HG03103 (cell line): ENCODE results near the gene SYTL2.

Source experiments
- ATAC-seq: cut with Tn5 transposase; IDR thresholded peaks from one replicate; pipeline ENCODE4 v1.9.1; 2021; ENCODE audit warnings: low read depth; ENCODE audit not compliant: unreplicated experiment

The SYTL2 gene

DNA sequence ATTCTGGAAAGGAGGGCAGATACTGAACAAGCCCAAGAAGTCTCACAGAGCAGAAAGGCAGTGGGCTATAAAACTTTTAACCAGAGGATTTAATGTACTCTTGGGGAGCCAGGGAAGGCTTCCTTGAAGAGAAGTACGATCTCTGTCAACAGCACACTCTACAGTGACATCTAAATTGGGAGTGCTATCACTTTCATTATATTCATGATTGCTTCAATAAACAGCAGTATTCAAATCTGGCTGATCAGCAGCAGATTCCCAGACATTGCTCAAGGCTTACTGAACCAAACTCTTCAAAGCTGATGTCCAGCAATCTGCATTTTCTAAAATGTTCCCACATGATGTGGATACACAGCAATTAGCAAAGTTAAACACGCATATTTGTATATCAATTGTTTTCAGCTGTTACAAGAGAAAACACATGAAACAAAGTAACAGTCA lies 44.2 kb downstream of the SYTL2 start:
- ATAC-seq: no peak

DNA sequence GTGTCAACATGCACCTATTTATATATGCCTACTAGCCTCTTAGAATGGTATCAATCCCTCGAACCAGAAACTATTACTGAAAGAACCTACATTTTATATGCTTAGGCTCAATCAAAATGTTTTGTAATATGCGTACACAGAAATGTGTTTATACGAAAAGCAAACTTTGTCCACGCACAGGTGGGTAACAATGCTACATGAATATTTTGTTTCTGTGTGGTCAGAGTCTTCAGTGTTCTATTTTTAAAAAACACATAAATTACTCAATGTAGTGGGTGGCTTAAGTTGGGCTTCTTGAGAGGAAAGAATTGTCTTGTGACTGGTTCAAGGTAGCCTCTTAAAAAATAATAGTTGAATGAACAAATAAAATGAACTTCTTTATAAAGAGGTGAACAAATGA lies 46.1 kb downstream of the SYTL2 start:
- ATAC-seq: no peak

DNA sequence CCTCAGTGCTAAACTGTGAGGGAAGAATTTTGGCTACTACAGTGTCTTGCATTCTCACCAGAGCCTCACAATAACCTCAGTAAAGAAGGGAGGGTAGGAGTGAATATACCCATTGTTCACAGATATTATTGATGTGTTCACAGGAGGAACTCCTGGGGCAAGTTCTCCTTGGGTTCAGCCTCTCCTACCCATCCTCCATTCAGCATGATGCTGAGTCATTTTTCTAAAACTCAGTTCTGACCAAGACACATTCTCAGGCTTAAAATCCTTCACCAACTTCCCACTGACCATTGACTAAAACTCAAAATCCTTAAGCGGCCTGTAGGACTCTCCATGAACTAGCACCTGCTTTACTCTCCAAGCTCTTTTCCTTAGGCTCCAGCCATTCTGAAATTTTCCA lies 48.7 kb downstream of the SYTL2 start:
- no peak for ATAC-seq

DNA sequence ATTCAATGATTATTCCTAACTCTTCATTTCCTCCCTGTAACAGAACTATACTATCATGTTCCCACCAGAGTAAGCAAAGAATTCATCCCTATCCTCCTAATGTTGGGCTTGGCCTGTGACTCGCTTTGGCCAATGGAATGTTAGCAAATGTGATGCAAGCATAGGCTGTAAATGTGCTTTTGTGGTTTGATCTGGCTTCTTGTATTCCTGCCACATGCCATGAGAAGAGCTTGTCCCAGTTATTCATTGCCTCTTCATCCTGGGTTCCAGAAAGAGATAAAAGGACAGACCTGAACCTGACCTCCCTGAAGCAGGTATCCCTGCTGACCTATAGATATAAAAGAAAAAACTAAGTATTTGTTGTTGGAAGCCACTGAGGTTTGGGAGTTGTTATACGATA lies 51.0 kb downstream of the SYTL2 start:
- ATAC-seq: no peak

DNA sequence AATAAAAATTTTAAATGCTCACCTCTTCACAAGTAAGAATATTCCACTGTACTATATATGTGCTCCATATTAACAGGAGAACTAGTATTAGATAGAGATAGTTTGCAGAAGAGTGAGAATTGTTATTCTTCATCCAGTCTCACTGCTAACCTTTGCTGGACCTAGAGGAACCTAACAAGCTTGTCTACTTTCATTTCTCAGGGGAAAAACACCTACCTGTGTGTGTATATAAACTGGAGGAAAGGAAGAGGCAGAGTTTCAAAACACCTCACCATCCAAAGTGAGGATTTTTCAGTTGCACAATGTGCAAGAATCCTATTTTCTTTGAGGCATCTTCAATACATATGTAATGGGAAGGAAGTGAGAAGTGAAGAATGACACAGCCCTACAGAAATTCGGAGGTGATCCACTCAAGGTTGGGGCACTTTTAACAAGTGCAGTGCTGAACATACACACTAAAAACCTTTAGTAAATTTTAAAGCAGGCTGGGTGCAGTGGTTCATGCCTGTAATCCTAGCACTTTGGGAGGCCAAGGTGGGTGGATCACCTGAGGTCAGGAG lies 52.4 kb downstream of the SYTL2 start:
- ATAC-seq: no peak

DNA sequence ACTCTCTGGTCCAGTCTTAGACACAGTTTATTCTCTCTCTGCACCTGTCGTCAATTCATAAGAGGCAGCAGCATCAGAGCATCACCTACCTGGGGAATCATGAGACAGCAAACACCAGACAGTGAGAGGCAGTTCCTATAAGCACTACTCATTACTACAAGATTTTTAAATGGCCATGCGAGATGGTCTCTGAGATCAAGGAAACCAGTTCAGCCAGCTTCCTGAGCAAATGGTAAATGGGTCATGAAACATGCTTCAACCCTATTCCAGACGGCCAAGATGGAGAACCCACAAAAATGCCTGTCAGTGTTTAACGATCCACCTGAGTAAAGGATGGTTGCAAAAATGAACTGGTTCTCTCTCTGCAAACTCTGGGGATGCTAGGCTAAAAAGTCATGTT lies 52.9 kb downstream of the SYTL2 start:
- ATAC-seq: no peak

DNA sequence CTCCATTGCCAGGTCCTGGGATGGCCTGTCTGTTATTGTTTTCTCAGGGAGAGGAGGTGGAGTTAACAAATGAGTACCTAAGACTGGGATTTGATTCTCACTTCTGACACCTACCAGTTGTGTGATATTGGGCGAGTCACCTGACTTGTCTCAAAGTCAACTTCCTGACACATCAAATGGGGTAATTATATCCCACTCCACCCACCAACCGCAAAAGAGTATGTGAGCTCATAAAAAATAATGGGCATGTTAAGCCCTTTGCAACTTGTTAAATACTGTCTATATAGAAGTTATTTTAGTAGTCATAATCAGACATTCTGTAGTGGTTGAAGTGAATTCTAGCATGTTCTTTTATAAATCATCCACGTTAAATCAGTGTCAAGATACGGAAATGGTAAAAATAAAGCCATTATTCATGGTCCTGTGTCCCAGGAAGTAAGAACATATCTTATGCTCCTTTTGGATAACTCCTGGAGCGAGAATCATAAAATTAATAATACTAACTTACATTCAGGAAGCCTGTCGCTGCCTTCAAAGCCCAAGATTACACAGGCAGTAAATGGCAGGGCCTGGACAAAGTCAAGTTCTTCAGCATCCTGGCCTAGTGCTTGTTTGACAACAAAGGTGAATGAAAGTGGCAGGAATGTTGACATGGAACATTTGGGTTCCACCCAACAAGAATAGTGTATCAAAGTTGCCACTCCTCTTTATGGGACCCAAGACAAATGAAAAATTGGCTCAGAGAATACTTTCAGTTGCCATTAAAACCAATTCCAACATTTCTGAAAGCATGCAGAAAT lies 54.3 kb downstream of the SYTL2 start:
- ATAC-seq: no peak

DNA sequence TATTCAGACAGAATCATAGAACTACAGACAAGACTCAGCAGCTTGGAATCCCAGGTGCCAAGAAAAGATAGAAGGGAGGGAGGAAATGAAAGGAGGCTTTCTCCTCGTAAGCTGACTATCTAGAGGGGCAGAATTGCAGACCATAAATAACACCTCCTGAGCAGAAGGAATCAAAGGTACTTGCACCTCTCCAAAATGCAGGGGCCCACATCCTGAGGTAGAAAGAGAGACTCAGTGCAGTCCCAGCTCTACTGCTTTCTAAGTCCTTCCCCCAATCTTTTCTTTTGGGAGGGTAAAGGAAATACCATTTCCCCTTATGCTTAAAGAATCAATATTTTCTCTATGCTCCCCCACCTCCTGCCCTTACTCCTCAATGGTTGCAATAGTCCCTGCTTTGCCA lies 55.2 kb downstream of the SYTL2 start:
- ATAC-seq: no peak

DNA sequence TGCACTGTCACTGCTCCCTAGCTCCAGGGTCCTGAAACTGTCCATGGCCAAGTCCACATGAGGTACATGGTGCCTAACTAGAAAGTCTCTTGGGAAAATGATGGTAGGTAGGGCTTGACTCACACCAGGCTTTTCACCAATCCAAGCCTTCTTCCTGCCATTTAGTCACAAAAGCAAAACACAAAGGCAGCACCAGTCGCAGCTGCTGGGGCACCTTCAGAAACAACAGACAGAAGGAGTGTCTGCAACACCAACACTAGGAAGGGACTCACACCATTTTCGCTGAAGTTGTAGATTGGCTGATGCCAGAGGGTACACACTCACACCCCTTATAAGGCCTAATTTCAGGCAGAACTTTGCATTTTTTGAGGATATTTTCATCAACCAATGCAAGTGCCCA lies 55.7 kb downstream of the SYTL2 start:
- no peak for ATAC-seq

DNA sequence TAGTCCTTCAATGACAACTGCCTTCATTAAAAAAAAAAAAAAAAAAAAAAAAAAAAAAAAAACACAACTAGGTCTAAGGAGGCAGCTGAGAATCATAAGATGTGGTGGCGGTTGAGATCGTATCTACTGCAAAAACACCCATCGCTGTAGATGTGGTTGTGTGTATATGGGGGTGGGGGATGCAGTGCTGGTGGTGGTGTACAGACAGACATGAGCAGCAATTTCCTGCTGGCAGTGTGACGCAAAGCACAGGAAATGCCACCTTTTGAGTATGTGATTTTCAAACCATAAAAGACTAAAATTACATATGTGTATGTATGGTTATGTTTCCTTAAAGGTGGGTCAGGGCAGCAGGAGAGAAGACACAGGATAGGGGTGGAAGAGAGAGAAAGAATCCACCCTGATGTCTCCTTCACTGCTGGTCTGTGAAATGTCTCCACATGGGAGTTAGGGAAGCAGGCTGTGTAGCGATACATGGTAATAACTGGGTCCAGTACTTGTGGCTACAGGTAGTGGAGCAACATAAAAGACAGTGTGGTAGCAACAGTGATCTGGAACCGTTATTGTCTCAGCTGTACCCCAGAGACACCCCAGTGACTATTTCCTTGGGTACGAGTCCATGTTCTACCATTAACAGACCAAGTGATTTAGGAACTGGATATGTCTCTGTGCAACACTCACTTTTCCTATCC lies 57.9 kb downstream of the SYTL2 start:
- no peak for ATAC-seq

DNA sequence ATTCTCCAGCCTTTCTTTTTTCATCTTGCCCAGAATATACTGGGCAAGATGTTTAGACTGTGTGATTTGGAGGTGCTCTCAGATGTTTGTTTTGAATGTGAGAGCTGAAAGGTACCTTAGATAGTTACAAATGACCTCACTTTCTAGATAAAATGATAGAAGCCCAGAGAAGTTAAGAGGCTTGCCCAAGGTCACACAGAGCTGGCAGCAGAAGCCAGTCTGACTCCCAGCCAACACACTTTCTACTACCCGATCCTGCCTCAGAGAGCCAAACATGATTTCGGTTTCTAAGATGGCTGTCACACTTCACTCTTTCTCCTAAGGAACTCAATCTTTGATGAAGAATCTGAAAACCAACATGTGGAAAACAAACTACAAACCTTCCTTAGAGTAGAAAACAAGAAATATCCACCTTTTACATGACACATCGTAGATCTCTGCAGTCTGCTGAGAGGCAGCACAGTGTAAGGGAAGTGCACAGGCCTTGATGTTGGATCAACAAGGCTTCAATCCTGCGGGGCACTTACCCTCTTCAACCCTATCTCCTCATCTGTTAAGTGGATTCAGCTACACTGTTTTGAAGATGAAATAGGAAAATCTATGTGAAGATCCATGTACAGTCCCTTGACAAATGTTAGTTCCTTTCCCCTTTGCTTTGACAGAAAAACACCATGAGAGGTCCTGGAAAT lies 58.6 kb downstream of the SYTL2 start:
- no peak for ATAC-seq

DNA sequence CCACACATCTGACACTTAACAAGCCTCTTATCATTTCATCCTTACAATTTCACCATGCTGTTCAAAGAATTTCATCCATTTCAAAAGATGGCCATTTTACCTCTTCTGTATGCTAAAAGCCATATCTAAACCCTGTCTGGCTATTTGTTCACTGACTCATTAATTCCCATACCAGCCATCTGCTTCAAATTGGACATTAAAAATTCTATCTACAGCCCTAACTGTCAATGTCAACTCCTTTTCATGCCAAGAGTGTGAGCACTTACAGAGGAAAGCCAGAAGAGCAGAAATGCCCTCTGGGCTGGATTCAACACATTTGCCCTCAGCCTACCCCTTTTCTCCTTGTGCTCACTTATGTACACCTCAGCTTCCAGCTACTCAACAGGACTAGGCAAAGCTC lies 59.2 kb downstream of the SYTL2 start:
- no peak for ATAC-seq

DNA sequence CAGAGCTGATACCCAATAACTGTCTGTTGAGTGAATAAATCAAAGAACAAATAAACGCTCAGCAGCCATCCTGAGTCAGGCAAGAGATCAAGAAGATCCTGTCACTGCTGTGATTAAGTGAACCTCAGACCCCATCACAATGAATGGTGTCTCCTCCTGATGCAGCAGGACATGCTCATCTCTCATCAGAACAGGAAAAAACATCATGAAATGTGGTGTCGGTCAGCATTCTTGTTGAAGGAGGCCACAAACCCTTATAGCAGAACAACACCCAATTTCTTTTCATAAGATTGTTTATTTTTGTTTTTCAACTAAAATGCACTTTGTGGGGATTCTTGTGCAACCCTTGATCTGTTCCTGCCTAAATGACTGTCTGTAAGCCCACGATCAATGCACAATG lies 60.3 kb downstream of the SYTL2 start:
- ATAC-seq: no peak

DNA sequence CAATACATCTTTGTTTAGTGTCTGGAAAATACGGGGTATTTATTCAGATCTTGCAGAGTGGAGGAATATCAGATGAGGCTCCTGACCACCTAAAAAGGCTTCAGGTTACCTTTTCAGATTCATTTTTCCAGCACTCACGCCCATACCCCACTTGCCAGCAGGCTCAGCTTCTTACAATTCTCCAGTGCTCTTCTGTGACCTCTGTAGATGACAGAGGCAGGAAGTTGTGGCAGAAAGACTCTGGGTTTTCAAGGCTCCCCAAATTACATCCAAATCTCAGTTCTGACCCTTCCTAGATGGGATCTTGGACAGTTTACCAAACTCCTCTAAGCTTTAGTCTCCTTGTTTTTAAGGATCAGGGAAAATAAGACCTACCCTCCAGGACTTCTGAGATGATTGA lies 61.1 kb downstream of the SYTL2 start:
- ATAC-seq: no peak

DNA sequence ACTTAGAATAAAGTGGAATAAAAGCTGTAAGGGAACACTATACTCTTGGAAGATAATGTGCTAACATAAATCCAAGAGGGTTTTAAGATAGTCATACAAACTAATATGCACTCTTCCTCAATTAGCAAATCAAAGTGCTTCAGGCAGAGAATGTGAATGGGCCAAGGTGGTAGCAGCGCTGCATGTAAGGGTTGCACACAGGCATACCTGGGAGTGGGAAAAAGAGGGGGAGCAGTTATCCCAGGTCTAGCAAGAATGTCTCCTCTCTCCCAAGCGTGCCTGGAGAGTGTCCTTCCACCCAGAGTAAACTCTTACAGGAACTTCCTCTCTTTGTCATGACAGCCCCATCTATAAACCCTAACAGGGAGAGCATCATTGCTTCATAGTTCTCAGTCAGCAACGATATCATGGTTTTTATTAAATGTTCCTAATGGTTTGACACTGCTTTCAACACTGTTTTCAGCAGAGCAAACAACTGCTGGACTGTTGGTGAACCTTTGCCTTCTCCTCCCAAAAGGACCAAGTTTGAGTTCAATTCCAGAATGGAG lies 61.6 kb downstream of the SYTL2 start:
- ATAC-seq: no peak

DNA sequence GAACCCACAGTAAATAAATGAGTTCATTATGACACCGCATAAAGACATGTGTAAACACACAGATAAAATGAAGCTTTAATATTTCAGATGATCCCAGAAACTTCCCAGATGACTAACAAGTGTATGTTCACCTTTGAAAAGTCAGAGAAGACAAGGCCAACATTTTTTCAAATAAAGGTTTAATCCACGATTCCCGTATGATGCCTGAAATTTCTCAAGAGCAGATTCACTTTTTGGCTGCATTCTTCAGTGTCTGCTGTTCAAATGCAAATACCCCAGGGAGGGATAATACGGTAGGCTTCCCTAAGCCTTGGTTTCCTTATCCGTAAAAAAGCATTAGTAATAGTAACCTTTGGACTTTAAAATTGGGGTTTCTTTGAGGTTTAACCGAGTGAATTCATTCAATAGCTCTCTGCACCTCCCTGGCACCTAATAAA lies 62.5 kb downstream of the SYTL2 start:
- ATAC-seq: no peak

DNA sequence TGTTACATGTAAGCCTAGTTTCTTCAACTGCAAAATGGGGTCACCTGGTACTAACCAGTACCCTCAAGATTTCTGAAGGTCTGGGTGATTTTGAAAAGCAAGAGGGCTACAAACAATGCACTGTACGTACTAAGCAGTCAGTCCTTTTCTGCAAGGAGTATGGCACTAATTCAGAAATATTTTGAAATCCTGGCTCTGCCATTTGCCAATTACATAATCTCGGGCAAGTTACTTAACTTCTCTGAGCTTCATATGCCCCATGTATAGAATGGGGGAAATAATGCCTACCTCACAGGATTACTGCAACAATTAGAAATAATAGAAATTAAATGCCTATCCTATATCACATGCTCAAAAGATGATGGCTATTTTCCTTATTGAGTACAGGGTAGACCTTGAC lies 64.3 kb downstream of the SYTL2 start:
- no peak for ATAC-seq

DNA sequence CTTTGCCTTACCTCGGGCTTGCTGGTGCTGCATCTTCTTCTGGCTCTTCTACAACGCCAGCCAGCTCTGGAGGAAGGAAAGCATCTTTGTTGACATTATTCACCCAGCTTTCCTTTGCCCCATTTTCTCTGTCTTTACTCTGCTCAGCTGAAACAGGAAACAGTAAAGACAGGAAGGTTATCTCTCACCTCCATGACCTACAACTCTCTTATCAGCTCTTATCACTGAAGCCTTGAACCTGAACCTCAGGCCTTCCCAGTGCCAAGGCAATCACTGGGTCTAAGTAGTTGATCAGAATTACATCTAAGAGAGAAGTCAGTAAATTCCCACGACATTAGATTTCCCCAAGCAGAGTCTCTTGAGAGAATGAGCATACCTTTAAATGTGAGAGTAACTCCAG lies 65.3 kb downstream of the SYTL2 start:
- ATAC-seq: no peak

DNA sequence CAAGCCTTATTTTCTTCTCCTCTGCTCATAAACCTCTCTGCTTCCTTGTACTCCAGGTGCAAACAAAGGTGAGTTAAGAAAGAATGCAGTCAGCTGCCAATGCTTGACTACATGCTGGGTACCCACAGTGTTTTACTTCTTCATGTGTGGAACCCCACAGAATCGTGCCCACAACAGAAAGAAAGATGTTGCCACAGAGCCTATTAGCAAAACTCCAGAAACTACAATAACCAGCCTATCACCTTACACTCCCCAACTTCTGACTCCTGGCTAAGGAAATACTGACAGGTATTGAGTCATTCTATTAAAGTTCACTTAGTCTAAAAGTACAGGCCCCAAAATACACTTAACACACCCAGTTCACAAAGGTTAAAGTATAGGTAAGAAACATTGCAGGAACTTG lies 68.1 kb downstream of the SYTL2 start:
- no peak for ATAC-seq

DNA sequence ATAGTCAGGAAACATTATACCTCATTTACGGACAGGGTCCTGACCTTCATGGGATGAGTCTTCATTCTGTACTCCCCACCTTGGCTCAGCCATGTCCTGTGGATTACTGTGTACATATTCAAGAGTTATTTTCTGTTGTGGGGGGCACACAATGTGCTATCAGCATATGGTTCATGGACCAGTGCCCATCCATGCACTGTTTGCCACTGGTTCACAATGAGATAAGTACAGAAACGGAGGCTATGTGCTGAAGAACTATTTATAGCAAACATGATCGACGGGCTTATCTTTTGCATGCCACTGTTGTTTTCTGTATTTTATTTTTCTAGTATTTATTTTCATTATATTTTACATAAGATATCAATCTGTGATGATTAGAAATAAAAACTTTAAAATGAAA lies 68.6 kb downstream of the SYTL2 start:
- no peak for ATAC-seq
